PC-3 (cell line): Measurements from ENCODE around the gene ALDH8A1. TPM values are rescaled to one million over a fixed set of nuclear protein-coding genes. Genes with fewer than 3 reads are reported as not detected.

ENCODE experiments used
- ATAC-seq: fragments of 200-7000 bp; cut with Tn5 transposase; 2 replicates; pipeline ENCODE4 v1.9.1; 2020; ENCODE audit warnings: mild to moderate bottlenecking, moderate library complexity
- BruUV-seq: library from RNA; stranded (reverse); fragments of 400-500 nt; replicated peaks from 2 replicates; lab custom pipeline; 2021; lab: Mats Ljungman, UMichigan
- CTCF ChIA-PET: fragments of 300-600 bp; sonication (Branson Sonifier 250); formaldehyde crosslinking; loops from one replicate; lab custom pipeline; 2022; ENCODE audit warnings: antibody characterized with exemption; lab: Charles Lee
- POLR2A ChIA-PET: fragments of 300-600 bp; sonication (Branson Sonifier 250); formaldehyde crosslinking; loops from one replicate; lab custom pipeline; 2022; ENCODE audit warnings: antibody characterized with exemption; ENCODE audit not compliant: unreplicated experiment; lab: Charles Lee
- DNase-seq: peaks from one replicate; pipeline ENCODE4 v3.0.0-alpha.2; 2015
- H2AFZ ChIP-seq: fragments of 300-600 bp; sonication (generic); 2 replicates; pipeline ENCODE4 v1.6.0; 2016; ENCODE audit warnings: antibody characterized with exemption, low read length
- H3F3A ChIP-seq: fragments of 300-600 bp; sonication (generic); one replicate; pipeline ENCODE4 v1.6.0; 2017; ENCODE audit warnings: antibody characterized with exemption, low read length, control low read depth, mild to moderate bottlenecking; ENCODE audit not compliant: unreplicated experiment
- H3K27ac ChIP-seq: fragments of 300-600 bp; sonication (generic); 2 replicates; pipeline ENCODE4 v1.5.1; 2016; ENCODE audit warnings: mild to moderate bottlenecking, low read length
- H3K27me3 ChIP-seq: fragments of 300-600 bp; sonication (generic); 2 replicates; pipeline ENCODE4 v1.6.1; 2016; ENCODE audit warnings: low read length, mixed read lengths
- H3K36me3 ChIP-seq: fragments of 300-600 bp; sonication (generic); 2 replicates; pipeline ENCODE4 v1.6.1; 2016; ENCODE audit warnings: low read depth, mixed run types, low read length, mixed read lengths
- H3K4me1 ChIP-seq: fragments of 300-600 bp; sonication (generic); 2 replicates; pipeline ENCODE4 v1.5.1; 2016; ENCODE audit warnings: low read length; ENCODE audit not compliant: insufficient read depth
- H3K4me2 ChIP-seq: fragments of 300-600 bp; sonication (generic); 2 replicates; pipeline ENCODE4 v1.6.0; 2016; ENCODE audit warnings: low read length
- H3K4me3 ChIP-seq: fragments of 300-600 bp; sonication (generic); 2 replicates; pipeline ENCODE4 v1.5.1; 2016; ENCODE audit warnings: mild to moderate bottlenecking, low read length, mixed read lengths
- H3K79me2 ChIP-seq: fragments of 300-600 bp; sonication (generic); 2 replicates; pipeline ENCODE4 v1.6.1; 2017; ENCODE audit warnings: low read length, mixed read lengths
- H3K9ac ChIP-seq: fragments of 300-600 bp; sonication (generic); 2 replicates; pipeline ENCODE4 v1.6.0; 2016; ENCODE audit warnings: mild to moderate bottlenecking, low read length
- H3K9me2 ChIP-seq: fragments of 300-600 bp; sonication (generic); replicated peaks from 2 replicates; pipeline ENCODE4 v1.6.1; 2016; ENCODE audit warnings: mixed run types, low read length, mixed read lengths
- H3K9me3 ChIP-seq: fragments of 300-600 bp; sonication (generic); 2 replicates; pipeline ENCODE4 v1.6.1; 2016; ENCODE audit warnings: low read length, mixed read lengths
- H4K20me1 ChIP-seq: fragments of 300-600 bp; sonication (generic); 2 replicates; pipeline ENCODE4 v1.6.1; 2016; ENCODE audit warnings: low read length, mixed read lengths
- EZH2 ChIP-seq: fragments of 300-600 bp; sonication (generic); IDR thresholded peaks from one replicate; pipeline ENCODE4 v1.6.1; 2017; ENCODE audit warnings: antibody characterized with exemption, mild to moderate bottlenecking, low read length; ENCODE audit not compliant: unreplicated experiment
- EZH2phosphoT487 ChIP-seq: fragments of 300-600 bp; sonication (generic); IDR thresholded peaks from 2 replicates; pipeline ENCODE4 v1.6.1; 2018; ENCODE audit warnings: mild to moderate bottlenecking, antibody characterized with exemption, low read length, borderline replicate concordance
- intact Hi-C: fragments of 100-400 bp; cut with micrococcal nuclease; formaldehyde crosslinking; loops from 2 replicates; pipeline ENCODE4 v1.9.0; 2023
- total RNA-seq: library from RNA; depleted of rRNA; stranded (reverse); fragments of >200 nt; gene quantifications from 2 replicates; pipeline ENCODE4 v1.2.3, GENCODE V29; 2014
- TF ChIP-seq, protein P1 (sequence below): fragments of 300-600 bp; sonication (generic); conservative IDR thresholded peaks from 2 replicates; pipeline ENCODE4 v1.5.1; 2017; ENCODE audit warnings: antibody characterized with exemption, low read depth, mild to moderate bottlenecking, low read length

Gene ALDH8A1
- total RNA-seq, 1 experiment from 2014 or later = 1.9 TPM

DNA sequence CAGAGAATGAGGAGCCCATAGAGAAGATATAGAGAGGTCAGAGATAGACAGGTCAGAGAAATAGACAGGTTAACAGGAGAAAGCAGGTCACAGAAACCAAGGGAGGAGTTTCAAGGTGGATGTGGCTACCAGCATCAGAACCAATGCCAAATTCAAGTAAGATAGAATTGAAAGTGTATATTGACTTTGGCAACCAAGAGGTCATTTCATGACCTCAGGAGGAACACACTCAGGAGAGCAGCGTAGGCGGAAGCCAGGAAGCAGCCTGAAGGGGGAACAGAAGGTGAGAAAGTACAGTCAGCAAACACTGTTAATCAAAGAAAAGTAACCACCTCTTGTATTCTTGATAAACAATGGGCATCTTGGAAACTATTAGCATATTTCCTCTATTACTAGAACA is 33.9 kb upstream of the ALDH8A1 start:
- Histone ChIP-seq H3K36me3 (peaks cover 9% of the 10 kb centered on the region; the same call in 1 of the 2 replicates), H3K79me2 (no peaks in the 10 kb centered on the region), H3K9me3 (no peaks in the 10 kb centered on the region), H4K20me1 (no peaks in the 10 kb centered on the region), H3K4me3 (no peak overlapping the region), H3K27me3 (no peaks in the 10 kb centered on the region), H3K4me2 (no peak overlapping the region), H3K9ac (no peak overlapping the region), H3K27ac (no peak overlapping the region), H3F3A (no peaks in the 10 kb centered on the region), H2AFZ (no peak overlapping the region), H3K9me2 (no peaks in the 10 kb centered on the region), H3K4me1 (no peaks in the 10 kb centered on the region)
- ATAC-seq = no peak
- ChIA-PET POLR2A (no interaction called here), CTCF (no interaction called here)
- no peak for TF ChIP-seq EZH2phosphoT487
- BruUV-seq = no TSS peak
- intact Hi-C loops = no loop called here
- no peak for DNase-seq

DNA sequence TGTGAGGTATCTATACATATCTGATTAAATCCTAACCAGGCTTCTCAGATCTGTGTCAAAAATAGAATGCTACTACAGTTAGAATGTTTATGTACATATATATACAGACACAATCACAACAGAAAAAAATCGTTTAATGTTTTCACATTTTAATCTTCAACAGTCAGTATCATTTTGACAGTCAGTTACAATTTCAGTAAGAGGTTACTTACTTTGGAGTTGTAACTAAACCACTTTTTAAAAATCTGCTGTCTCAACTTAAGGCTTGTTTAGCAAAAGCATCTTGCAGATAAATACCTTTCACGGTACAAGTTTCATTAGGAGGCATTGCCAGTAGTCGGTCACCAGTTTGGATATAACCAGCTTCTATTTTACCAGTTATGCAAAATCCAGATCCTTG is 32.3 kb upstream of the ALDH8A1 start:
- ATAC-seq = no peak
- no peak overlapping the region for H3K9ac ChIP-seq
- H4K20me1 ChIP-seq = no peaks in the 10 kb centered on the region
- H3K79me2 ChIP-seq = no peaks in the 10 kb centered on the region
- intact Hi-C loops = no loop called here
- no peaks in the 10 kb centered on the region for H3K27me3 ChIP-seq
- no peak overlapping the region for H2AFZ ChIP-seq
- ChIA-PET POLR2A (no interaction called here), CTCF (no interaction called here)
- H3K27ac ChIP-seq = no peak overlapping the region
- no peaks in the 10 kb centered on the region for H3K4me1 ChIP-seq
- no peaks in the 10 kb centered on the region for H3K9me3 ChIP-seq
- no peaks in the 10 kb centered on the region for H3K9me2 ChIP-seq
- H3K4me3 ChIP-seq = no peak overlapping the region
- TF ChIP-seq, protein P1, sequence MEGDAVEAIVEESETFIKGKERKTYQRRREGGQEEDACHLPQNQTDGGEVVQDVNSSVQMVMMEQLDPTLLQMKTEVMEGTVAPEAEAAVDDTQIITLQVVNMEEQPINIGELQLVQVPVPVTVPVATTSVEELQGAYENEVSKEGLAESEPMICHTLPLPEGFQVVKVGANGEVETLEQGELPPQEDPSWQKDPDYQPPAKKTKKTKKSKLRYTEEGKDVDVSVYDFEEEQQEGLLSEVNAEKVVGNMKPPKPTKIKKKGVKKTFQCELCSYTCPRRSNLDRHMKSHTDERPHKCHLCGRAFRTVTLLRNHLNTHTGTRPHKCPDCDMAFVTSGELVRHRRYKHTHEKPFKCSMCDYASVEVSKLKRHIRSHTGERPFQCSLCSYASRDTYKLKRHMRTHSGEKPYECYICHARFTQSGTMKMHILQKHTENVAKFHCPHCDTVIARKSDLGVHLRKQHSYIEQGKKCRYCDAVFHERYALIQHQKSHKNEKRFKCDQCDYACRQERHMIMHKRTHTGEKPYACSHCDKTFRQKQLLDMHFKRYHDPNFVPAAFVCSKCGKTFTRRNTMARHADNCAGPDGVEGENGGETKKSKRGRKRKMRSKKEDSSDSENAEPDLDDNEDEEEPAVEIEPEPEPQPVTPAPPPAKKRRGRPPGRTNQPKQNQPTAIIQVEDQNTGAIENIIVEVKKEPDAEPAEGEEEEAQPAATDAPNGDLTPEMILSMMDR = no peak
- TF ChIP-seq EZH2 = no peak
- TF ChIP-seq EZH2phosphoT487 = no peak
- no peaks in the 10 kb centered on the region for H3F3A ChIP-seq
- no peak overlapping the region for H3K4me2 ChIP-seq
- no TSS peak for BruUV-seq
- DNase-seq = no peak
- H3K36me3 ChIP-seq = peaks cover 14% of the 10 kb centered on the region; the same call in 1 of the 2 replicates

DNA sequence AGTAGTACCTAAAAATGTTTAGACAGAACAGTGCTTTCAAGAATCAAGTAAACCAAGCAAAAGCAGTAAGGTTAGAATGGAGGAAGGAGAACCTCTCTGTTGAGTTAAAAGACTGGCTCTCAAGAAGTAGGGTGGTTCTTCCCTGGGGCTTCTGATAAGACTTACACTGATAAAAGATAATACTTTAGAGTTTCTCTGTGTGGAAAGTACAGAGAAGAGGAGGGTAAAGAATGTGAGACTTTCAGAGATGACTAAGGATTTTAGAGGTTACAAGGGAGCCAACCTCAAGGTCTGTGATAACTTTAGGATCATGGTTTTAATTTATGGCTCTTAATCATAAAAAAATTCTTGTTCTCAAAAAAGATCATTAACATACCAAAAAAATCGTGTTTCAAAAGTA is 30.9 kb upstream of the ALDH8A1 start:
- Histone ChIP-seq H3K9me2 (no peaks in the 10 kb centered on the region), H3K4me1 (no peaks in the 10 kb centered on the region), H3K9me3 (no peaks in the 10 kb centered on the region), H3K79me2 (no peaks in the 10 kb centered on the region), H3K27ac (no peak overlapping the region), H3K4me2 (no peak overlapping the region), H3K4me3 (no peak overlapping the region), H3K9ac (no peak overlapping the region), H2AFZ (no peak overlapping the region), H3F3A (no peaks in the 10 kb centered on the region), H3K36me3 (peaks cover 14% of the 10 kb centered on the region), H3K27me3 (no peaks in the 10 kb centered on the region), H4K20me1 (no peaks in the 10 kb centered on the region)
- DNase-seq (no peak), ATAC-seq (no peak)
- BruUV-seq = no TSS peak
- ChIA-PET POLR2A (no interaction called here), CTCF (no interaction called here)
- intact Hi-C loops = no loop called here
- TF ChIP-seq EZH2phosphoT487 (no peak), EZH2 (no peak)

DNA sequence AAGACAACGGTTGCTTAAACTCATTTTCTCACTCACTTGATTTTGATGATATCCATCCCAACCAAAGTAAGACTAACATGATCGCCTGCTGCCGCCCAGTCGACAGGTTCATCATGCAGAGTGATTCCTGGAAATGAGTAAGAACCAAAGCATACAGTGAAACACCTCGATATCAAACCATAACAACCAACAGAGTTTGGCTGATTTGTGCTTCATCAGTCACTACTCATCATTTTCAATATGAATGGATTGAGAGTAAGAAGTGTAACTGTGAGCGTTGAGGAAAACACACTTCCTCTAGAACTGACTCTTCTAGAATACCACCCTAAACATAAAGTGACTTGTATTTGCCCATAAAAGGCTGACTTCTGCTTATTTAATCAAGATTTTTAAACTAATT is 29.2 kb upstream of the ALDH8A1 start:
- H3K4me2 ChIP-seq = no peak overlapping the region
- POLR2A ChIA-PET = no interaction called here
- peaks cover 10% of the 10 kb centered on the region for H3K36me3 ChIP-seq
- TF ChIP-seq, protein P1 = no peak
- CTCF ChIA-PET = interaction anchor here (0.6 kb wide), 1 partner anchor 27 kb away, joined by 3 read pairs; no protein-coding TSS in a partner anchor
- no peaks in the 10 kb centered on the region for H3K79me2 ChIP-seq
- H4K20me1 ChIP-seq = no peaks in the 10 kb centered on the region
- DNase-seq (no peak), ATAC-seq (no peak)
- no peak overlapping the region for H3K9ac ChIP-seq
- intact Hi-C loops = no loop called here
- no peak overlapping the region for H2AFZ ChIP-seq
- H3K27me3 ChIP-seq = no peaks in the 10 kb centered on the region
- H3K4me1 ChIP-seq = no peaks in the 10 kb centered on the region
- H3K4me3 ChIP-seq = no peak overlapping the region
- H3K9me3 ChIP-seq = no peaks in the 10 kb centered on the region
- BruUV-seq = no TSS peak
- H3K27ac ChIP-seq = no peak overlapping the region
- no peaks in the 10 kb centered on the region for H3K9me2 ChIP-seq
- H3F3A ChIP-seq = no peaks in the 10 kb centered on the region
